T-helper 1 cell (primary cell): ENCODE data around the gene PDPN.

Experiments
- DNase-seq, 5 donors: peaks; one replicate each; pipeline ENCODE4 v3.0.0-alpha.2; 2012 to 2020

Gene PDPN

DNA sequence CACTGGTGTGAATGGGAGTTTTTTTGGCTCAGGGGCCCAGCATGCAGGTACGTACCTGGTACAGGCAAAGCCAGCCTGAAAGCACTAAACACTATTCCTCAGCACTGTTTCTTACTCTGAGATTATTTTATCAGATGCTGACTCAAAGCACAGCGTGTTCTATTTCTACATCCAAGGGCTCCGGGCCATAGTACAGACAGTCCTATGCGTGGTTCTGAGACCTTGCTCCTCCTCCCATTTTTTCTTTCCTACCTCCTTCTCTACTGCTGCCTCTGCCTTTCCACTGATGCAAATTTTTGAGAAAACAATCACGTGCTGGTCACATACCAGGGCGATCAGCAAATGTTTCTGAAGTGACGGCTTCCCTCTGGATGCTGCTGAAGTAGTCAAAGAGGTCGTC is 36.3 kb downstream of the PDPN start:
- DNase-seq = no peak

- no peak for DNase-seq
Measured at GRCh38 chr1:13620825-13621224, 37.2 kb downstream of the PDPN start.

GRCh38 chr1:13622446-13622845 is 38.8 kb downstream of the PDPN start:
- no peak for DNase-seq

DNA sequence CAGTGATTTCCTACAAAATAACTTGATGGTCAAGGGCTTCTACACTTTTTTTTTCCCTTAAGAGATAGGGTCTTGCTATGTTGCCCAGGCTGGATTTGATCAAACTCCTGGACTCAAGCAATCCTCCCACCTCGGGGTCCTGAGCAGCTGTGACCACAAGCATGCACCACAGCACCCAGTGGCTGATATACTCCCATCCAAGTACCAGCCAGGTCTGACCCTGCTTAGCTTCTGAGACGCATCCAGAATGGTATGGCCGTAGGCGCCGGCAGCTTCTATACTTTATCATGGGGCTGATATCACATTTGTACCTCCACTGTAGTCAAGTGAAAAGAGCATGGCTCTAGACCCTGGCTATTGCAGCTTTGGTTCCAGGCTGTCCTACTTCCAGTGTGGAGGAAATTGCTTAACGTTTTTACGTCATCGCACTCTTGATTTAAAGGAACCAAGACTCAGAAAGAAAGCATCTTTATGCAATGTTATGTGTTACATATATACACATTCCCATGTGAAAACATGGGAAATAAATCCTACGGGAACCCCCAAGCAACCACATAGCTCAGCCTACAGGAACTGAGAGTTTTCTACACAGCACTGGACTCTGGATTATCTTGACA is 39.5 kb downstream of the PDPN start:
- no peak for DNase-seq

- no peak for DNase-seq
Measured at GRCh38 chr1:13624526-13624925, 40.9 kb downstream of the PDPN start.

- DNase-seq = no peak
Measured at GRCh38 chr1:13627127-13627526, 43.5 kb downstream of the PDPN start.

DNA sequence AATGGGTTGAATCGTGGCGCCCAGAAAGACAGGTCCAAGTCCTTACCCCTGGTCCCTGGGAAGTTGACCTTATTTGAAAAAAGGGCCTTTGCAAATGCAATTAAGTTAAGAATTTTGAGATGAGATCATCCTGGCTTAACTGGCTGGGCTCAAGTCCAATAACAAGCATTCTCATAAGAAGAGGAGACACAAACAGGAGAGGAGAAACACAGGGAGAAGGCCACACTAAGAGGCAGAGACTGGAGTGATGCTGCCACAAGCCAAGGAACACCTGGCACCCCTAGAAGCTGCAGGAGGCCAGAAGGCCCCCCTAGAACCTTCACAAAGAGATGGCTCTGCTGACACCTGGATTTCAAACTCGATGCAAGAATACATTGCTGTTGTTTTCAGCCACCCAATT is 44.6 kb downstream of the PDPN start:
- no peak for DNase-seq

GRCh38 chr1:13628711-13629110 is 45.1 kb downstream of the PDPN start:
- DNase-seq = no peak

DNA sequence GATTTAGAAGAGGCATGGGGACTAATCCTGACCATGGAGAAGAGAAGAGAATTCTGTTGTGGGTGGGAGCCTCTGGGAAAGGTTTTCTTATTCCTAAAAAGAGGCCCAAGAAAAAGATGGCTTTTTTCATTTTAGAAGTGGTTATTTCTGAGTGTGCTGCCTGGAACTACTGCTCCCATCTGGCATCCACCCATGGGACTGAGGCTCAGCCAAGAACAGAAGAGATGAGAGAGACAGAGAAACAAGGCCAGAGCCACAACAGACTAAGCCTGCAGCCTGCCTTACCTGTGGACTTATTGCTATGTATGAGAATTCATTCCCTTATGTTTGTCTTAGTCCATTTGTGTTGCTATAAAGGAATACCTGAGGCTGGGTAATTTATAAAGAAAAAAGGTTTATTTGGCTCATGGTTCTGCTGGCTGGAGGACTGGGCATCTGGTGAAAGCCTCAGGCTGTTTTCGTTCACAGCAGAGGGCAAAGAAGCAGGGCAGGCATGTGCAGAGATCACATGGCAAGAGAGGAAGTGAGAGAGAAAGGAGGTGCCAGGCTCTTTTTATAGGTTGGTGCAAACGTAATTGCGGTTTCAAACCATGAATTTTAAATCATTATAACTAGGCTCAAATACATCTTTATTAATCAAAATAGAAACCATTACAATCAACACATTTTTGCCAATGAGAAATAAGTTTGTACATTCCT is 58.8 kb downstream of the PDPN start:
- no peak for DNase-seq

- no peak for DNase-seq
Measured at GRCh38 chr1:13643017-13643416, 59.4 kb downstream of the PDPN start.

DNA sequence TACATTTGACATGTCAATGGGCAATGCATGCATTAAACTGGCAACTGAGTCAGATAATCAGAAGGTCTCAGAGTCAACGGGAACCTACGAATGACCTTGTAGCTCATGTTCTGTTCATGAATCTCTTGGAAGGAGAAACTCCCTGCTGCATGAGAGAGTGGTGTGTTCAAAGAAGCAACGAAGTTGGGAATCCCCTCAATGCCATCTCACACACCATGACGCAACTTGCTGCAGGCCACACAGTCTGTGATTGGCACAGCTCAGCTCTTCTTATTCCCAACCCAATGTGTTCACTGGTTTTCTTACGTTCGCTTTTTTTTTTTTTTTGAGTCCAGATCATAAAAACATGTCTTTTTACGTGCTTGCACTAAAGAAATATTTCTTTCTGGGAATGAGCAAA is 62.9 kb downstream of the PDPN start:
- DNase-seq = no peak

GRCh38 chr1:13651279-13651678 is 67.6 kb downstream of the PDPN start:
- no peak for DNase-seq

DNA sequence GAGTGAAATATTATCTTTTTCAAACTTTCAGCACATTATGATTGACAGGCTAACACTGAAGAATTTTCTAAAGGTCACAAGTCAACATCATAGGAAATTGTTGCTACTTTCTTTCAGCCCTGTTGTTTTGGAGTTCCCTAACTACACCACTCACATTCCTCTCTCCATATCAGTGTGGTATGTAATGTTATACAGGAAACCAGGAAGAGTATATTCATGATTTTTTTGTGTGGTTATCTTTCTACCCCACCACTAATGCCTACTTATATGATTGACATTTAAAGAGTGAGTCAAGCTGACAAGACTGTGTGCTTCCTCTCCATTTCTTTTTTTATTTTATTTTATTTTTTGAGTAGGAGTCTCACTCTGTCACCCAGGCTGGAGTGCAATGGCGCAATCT is 68.6 kb downstream of the PDPN start:
- DNase-seq = no peak

DNA sequence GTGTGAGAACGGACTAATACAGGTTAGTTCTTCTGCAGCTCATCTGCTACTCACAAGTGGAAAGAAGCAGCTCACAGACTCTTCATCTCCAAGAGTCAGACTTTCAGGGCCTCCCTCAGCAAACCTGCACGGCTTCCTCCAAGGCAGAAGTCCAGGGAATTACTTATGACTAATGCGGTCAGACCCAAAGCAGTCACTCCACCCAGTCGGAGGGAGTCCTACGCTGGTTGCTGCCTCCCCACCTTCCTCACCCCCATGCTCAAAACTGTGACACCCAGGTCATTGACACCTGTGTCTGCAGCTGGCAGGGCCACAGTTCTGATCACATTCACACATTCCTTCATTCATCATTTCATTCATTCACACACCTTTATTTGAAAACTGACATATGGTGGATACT is 77.9 kb downstream of the PDPN start:
- no peak for DNase-seq

DNA sequence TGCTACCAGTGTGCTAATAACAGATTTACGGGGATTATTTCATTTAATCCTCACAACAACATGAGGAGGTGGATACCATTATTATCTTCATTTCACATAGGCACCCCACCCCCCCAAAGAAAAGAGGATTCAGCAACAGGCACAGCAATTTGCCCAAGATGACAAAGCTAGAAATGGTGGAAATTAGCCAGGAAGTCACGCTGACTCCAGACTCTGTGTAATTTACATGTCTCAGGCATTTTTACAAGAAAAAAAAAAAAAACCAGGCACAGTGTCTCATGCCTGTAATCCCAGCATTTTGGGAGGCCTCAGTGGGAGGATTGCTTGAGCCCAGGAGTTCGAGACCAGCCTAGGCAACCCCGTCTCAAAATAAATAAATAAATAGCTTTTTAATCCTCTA is 78.9 kb downstream of the PDPN start:
- no peak for DNase-seq

DNA sequence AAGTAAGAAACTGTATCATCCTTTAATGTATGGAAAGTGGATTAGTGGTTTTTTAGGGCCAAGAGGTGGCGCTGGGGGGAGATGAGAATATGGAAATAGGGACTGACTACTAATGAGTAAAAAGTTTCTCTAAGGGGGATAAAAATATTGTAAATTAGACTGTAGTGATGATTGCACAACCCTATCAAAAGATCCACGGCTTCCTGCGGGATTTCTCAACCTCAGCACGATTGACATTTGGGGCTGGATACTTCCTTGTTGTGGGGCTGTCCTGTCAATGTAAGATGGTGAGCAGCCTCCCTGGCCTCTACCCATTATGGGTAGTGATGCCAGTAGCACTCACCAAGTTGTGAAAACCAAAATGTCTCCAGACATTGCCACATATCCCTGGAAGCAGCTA is 80.3 kb downstream of the PDPN start:
- no peak for DNase-seq

DNA sequence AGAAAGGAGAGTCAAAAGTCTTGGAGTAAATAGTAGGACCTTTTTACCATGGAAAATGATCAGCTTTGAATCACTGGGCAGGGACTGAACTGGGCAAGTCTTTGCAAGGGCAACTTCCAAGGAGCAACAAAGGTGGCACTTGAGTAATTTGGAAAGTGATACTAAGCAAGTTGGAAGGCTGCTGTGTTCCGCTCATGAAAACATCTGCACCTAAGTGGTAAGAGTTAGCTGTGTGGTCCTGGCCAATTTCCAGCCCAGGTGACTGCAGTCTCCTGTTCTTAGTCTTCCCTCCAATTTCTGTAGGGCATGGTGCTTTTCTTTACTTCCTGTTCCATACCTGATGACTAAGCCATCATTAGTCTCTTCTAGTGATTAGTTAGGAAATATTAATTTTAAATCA is 80.8 kb downstream of the PDPN start:
- no peak for DNase-seq

DNA sequence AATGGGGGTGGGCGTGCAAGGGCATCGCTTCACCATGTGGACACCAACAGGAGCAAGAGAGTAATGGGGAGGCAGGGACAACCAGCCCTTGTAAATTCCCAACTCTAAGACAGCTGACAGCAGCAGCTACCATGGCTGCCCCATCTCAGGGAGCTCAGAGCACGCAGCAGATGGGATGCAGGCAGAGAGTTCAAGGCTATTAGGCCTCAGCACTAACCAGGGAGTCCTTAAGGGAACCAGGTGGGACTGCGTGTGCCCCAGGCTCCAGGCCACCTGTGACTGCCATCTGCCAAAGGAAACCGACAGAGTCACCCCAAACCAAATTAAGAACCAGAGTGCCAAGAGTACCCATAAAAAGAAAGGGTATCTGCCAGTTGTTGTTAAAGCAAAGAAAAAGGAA is 82.7 kb downstream of the PDPN start:
- DNase-seq = no peak
